ENCODE data around the gene TCAP.

TCAP gene

GRCh38 chr17:39715375-39716072 lies 50.4 kb downstream of the TCAP start:
- Histone ChIP-seq H3K79me2 (ENCODE audit: control insufficient read depth, low read length) (no peaks in the 10 kb centered on the region), H3K9me2 (replicated peaks; ENCODE audit: control insufficient read depth, low read length) (no peaks in the 10 kb centered on the region), H3K27me3 (ENCODE audit: control insufficient read depth, low read length) (no peaks in the 10 kb centered on the region), H3K4me3 (ENCODE audit: low read length) (no peak overlapping the region), H3K9me3 (ENCODE audit: control insufficient read depth, insufficient read depth, low read length) (no peaks in the 10 kb centered on the region), H4K20me1 (ENCODE audit: control insufficient read depth, insufficient read depth, low read depth, low read length) (no peaks in the 10 kb centered on the region), H3K4me2 (ENCODE audit: low read length) (no peak overlapping the region), H3K4me1 (ENCODE audit: control insufficient read depth, low read length) (no peaks in the 10 kb centered on the region), H3F3A (ENCODE audit: control insufficient read depth, insufficient read depth) (no peaks in the 10 kb centered on the region), H3K27ac (ENCODE audit: low read depth, low read length) (no peak overlapping the region), H3K36me3 (ENCODE audit: control insufficient read depth, low read length) (no peaks in the 10 kb centered on the region)
- TF ChIP-seq, protein P1, sequence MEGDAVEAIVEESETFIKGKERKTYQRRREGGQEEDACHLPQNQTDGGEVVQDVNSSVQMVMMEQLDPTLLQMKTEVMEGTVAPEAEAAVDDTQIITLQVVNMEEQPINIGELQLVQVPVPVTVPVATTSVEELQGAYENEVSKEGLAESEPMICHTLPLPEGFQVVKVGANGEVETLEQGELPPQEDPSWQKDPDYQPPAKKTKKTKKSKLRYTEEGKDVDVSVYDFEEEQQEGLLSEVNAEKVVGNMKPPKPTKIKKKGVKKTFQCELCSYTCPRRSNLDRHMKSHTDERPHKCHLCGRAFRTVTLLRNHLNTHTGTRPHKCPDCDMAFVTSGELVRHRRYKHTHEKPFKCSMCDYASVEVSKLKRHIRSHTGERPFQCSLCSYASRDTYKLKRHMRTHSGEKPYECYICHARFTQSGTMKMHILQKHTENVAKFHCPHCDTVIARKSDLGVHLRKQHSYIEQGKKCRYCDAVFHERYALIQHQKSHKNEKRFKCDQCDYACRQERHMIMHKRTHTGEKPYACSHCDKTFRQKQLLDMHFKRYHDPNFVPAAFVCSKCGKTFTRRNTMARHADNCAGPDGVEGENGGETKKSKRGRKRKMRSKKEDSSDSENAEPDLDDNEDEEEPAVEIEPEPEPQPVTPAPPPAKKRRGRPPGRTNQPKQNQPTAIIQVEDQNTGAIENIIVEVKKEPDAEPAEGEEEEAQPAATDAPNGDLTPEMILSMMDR (IDR thresholded peaks at IDR 0.05; ENCODE audit: low read depth, low read length, poor library complexity, severe bottlenecking) = no peak
- TF ChIP-seq EZH2phosphoT487 (IDR thresholded peaks at IDR 0.05; ENCODE audit: borderline replicate concordance, low read length) = no peak

Data from DOHH2 (cell line).